ENCODE results near the gene AUTS2. TPM values are rescaled to one million over a fixed set of nuclear protein-coding genes. Genes with fewer than 3 reads are reported as not detected.
A peak's percentile ranks its signal among the peaks of the same experiment; 100 is the strongest.

Gene AUTS2
- total and polyA plus RNA-seq, 9 of the 15 experiments (the other 6 are each of a cell fraction or from before 2014, with no cell fraction given) = 0.58 TPM; not detected in 8

DNA sequence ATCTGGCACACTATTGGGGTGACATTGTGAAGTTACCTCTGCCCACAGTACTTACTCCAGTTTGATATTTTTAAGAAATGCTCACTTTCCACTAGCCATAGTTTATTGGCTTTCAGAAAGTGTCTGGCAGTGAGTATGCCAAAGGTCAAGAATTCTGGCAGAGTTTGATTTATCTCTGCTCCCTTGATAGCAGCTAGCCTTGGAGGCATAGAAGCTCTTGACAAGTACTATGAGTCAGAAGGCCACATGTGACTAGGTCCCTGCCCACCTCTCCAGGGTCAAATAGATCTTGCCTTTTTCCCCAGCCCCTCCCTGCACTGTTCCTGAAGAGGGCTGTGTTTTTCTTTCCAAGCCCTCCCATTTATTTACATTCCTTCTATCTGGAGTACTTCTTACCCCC, 202.2 kb downstream of the AUTS2 start:
- Histone ChIP-seq H2AFZ (ENCODE audit: low read depth, low read length) (no peak overlapping the region), H3K27ac (ENCODE audit: extremely low read depth, low read depth, low read length) (no peak overlapping the region), H3K36me3 (ENCODE audit: control insufficient read depth, insufficient read depth, low read length) (no peaks in the 10 kb centered on the region), H3K9me1 (ENCODE audit: control insufficient read depth, insufficient read depth, low read length) (no peaks in the 10 kb centered on the region), H4K20me1 (replicated peaks; ENCODE audit: control insufficient read depth, insufficient read depth, low read length) (no peaks in the 10 kb centered on the region), H3K9me3 (replicated peaks; ENCODE audit: control insufficient read depth, insufficient read depth, low read depth, low read length) (no peaks in the 10 kb centered on the region), H3K9ac (ENCODE audit: insufficient read depth in 1 of 2, low read depth in 2 of 2, low read length in 2 of 2) (no peak overlapping the region), H3K4me3 (no peak overlapping the region), H3K4me2 (ENCODE audit: insufficient read depth, low read length) (no peak overlapping the region), H3K79me2 (ENCODE audit: control insufficient read depth, insufficient read depth, low read length) (no peaks in the 10 kb centered on the region), H3K4me1 (replicated peaks in 1 of 2; ENCODE audit: control insufficient read depth in 2 of 2, insufficient read depth in 2 of 2, low read length in 2 of 2) (no peaks in the 10 kb centered on the region), H3K27me3 (ENCODE audit: control insufficient read depth in 2 of 2, insufficient read depth in 2 of 2, low read length in 2 of 2) (no peaks in the 10 kb centered on the region)
- in situ Hi-C loops (cut with MboI) (no loop called here), intact Hi-C loops (cut with micrococcal nuclease) (loop anchor here (10.0 kb wide), 1 partner anchor 56 kb away; no protein-coding TSS in a partner anchor)
- POLR2A ChIA-PET = interaction anchor here (0.7 kb wide), 1 partner anchor 242 kb away, joined by 3 read pairs; no protein-coding TSS in a partner anchor
- ATAC-seq (no peak), DNase-seq (ENCODE audit: extremely low read depth in 1 of 4, low spot score in 3 of 4) (peak in 1 of 4 experiments; percentile 6), FAIRE-seq (no peak)
- CTCF ChIA-PET (ENCODE audit: low intra/inter-chr PET ratio) = no interaction called here
- BruUV-seq (replicated peaks) = no TSS peak
- TF ChIP-seq, protein P1, sequence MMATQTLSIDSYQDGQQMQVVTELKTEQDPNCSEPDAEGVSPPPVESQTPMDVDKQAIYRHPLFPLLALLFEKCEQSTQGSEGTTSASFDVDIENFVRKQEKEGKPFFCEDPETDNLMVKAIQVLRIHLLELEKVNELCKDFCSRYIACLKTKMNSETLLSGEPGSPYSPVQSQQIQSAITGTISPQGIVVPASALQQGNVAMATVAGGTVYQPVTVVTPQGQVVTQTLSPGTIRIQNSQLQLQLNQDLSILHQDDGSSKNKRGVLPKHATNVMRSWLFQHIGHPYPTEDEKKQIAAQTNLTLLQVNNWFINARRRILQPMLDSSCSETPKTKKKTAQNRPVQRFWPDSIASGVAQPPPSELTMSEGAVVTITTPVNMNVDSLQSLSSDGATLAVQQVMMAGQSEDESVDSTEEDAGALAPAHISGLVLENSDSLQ (IDR thresholded peaks at IDR 0.05) = peak; percentile 59
- TF ChIP-seq, protein P2, sequence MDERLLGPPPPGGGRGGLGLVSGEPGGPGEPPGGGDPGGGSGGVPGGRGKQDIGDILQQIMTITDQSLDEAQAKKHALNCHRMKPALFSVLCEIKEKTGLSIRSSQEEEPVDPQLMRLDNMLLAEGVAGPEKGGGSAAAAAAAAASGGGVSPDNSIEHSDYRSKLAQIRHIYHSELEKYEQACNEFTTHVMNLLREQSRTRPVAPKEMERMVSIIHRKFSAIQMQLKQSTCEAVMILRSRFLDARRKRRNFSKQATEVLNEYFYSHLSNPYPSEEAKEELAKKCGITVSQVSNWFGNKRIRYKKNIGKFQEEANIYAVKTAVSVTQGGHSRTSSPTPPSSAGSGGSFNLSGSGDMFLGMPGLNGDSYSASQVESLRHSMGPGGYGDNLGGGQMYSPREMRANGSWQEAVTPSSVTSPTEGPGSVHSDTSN (CRISPR knock-in tag; IDR thresholded peaks at IDR 0.05; ENCODE audit: low read depth) = no peak
- TF ChIP-seq, protein P2 (tag; conservative IDR thresholded peaks at IDR 0.05; ENCODE audit: low read depth) = peak; percentile 73
- TF ChIP-seq JUND (IDR thresholded peaks at IDR 0.05; ENCODE audit: borderline replicate concordance, low read depth, low read length) (peak; percentile 16; the same call in 1 of the 2 replicates), JUND (tag; IDR thresholded peaks at IDR 0.05; ENCODE audit: borderline replicate concordance, low read depth, low read length) (peak; percentile 35; the same call in 1 of the 3 replicates), NR2C2 (CRISPR knock-in tag; IDR thresholded peaks at IDR 0.05) (no peak), NR2C2 (tag; IDR thresholded peaks at IDR 0.05) (peak; percentile 22; the same call in 1 of the 2 replicates), MYC (IDR thresholded peaks at IDR 0.05; ENCODE audit: low read depth, low read length) (no peak), MYC (CRISPR knock-in tag; IDR thresholded peaks at IDR 0.05; ENCODE audit: borderline replicate concordance, low read depth) (no peak), MEIS2 (IDR thresholded peaks at IDR 0.05; ENCODE audit: partially characterized antibody) (peak; percentile 85), FOSL1 (tag; conservative IDR thresholded peaks at IDR 0.05) (peak; percentile 58), RAD51 (IDR thresholded peaks at IDR 0.05; ENCODE audit: borderline replicate concordance, low read depth) (no peak)
- TF ChIP-seq, protein P3, sequence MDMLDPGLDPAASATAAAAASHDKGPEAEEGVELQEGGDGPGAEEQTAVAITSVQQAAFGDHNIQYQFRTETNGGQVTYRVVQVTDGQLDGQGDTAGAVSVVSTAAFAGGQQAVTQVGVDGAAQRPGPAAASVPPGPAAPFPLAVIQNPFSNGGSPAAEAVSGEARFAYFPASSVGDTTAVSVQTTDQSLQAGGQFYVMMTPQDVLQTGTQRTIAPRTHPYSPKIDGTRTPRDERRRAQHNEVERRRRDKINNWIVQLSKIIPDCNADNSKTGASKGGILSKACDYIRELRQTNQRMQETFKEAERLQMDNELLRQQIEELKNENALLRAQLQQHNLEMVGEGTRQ (CRISPR knock-in tag; IDR thresholded peaks at IDR 0.05) = peak; percentile 49; the same call in 1 of the 2 replicates
